Cardiac ventricle fibroblast (primary cell): ENCODE measurements around the gene CLPSL1. TPM values are rescaled to one million over a fixed set of nuclear protein-coding genes. Genes with fewer than 3 reads are reported as not detected.

Experiments used
- total RNA-seq: library from RNA; depleted of rRNA; stranded (reverse); fragments of >200 nt; gene quantifications from 2 replicates; pipeline ENCODE4 v1.2.3, GENCODE V29; 2015

The CLPSL1 gene, protein sequence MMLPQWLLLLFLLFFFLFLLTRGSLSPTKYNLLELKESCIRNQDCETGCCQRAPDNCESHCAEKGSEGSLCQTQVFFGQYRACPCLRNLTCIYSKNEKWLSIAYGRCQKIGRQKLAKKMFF
- total RNA-seq, result not detected in 2 replicates

DNA sequence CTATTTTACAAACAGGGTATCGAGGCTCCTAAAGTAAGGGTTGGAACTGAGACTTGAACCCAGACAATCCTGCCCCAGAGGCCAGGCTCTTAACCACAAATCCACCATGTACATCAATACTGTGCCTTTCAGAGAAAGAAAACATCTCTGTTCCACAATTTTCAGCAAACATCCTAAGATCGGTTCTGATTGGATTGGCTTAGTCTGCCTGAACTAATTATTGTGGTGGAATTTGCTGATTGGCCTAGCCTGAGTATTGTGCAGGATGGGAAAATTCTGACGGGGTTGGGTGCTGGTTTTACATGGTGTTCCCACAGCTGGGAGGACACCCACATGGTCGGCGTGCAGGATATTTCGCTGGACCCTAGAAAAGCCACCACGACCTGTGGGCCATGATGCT, at the start of gene CLPSL1:
Gene CLPSL1, plus strand, starts transcription at position 301 of the 400 bp plus-strand sequence. Its CDS starts 92 bp downstream, at position 393.

DNA sequence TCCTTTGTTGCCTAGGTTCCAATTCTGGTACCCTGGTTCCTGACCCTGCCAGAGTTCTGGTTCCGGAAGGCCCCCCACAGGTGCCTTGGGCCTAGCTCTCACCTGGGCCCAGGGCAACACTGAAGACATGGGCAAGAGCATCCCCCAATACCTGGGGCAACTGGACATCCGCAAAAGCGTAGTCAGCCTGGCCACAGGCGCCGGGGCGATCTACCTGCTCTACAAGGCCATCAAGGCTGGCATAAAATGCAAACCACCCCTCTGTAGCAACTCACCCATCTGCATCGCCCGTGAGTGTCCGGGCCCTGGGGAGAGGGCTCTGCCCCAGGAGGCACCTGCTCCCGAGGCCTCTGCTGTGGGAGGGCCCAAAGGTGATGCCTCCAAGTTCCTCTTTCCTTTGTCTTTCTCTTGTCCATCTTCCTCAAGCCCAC, 43.8 kb upstream of the CLPSL1 start, which contains the start of gene ARMC12:
Gene ARMC12, plus strand, starts transcription at position 51 of the 431 bp plus-strand sequence. Its CDS starts 77 bp downstream, at position 128.

DNA sequence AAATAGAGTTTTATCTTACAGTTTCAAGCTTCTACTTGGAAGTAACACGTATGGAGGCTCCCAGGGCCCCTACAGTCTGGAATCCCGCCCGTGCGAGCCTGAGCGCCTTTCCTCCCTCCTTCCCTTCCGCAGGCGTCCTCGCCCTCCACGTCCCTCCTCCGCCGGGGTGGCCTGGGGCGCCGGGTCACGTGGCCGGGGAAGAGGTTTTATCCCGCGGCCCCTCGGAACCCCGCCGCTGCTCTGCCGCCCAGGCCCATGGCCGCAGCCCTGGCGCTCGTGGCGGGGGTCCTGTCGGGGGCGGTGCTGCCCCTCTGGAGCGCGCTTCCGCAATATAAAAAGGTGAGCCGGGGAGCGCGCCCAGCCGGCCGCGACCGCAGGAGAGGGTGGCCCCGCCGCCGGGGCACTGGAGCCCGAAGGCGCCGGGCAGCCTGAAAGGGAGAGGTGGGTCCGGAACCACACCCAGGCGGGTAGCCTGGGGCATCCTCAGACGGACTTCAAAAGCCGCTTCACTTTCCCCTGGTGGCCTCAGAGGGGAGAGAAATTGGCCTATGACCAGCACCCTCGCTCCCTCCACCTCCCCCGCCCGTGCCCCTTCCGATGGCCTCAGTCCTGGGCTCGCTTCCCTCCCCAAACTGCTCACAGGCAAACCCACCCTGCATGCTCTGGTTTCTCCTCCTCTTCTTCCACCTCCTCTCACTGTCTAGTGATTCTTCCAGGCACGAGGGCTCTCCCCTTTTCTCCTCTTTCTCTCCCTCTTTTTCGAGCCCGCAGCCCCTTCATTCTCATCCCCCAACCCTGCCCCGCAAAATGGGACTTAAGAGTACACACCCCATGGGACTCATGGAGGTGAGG, 4.2 kb upstream of the CLPSL1 start, which contains the start of gene CLPSL2:
Gene CLPSL2, plus strand, starts transcription at position 235 of the 852 bp plus-strand sequence. Its CDS starts 21 bp downstream, at position 256.

DNA sequence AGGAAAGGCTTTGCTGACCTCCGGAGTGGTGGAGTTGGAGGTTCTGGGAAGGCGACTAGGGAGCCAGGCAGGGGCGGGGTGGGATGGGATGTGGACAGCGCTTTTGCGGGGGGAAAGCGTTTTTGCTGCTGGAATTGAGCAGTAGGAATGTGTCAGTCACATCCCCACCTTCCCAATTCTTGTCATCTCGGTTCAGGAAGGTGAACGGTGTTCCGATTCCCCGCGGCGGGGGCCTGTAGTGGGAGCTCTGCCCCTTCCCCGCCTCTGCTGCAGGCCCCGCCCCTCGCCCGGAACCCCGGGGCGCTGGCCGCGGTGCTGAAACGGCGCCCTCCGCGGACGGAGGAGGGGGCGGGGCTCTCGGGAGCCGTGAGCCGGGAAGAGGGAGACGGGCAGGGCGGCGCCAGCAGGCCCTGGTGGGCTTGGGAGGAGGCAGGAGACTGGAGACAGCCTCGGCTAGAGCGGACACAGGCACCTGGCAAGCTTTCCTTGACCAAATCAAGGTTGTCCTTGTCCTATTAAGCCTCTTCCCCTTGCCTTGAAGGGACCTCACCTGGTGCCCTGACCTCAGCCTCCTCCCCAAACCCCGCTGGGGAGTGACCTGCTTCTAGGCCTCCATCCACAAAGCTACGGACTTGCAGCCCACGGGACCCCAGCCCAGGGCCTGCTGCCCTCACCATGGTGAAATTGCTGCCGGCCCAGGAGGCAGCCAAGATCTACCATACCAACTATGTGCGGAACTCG, 24.3 kb downstream of the CLPSL1 start, which contains the start of gene LHFPL5:
Gene LHFPL5, plus strand, starts transcription at position 357 of the 741 bp plus-strand sequence. Its CDS starts 319 bp downstream, at position 676.

Other genes with a start within 250 kb of the CLPSL1 start
- 224 and 237 TPM in 2 replicates for gene FKBP5, start 92.1 kb upstream of the CLPSL1 start, total RNA-seq
- gene ARMC12, start 44.0 kb upstream of the CLPSL1 start, total RNA-seq, result 0.15 TPM in 1 of 2 replicates, not detected in the other
- gene CLPSL2, start 4.4 kb upstream of the CLPSL1 start, total RNA-seq, result not detected in 2 replicates
- not detected in 2 replicates for gene CLPS, start 16.3 kb downstream of the CLPSL1 start, total RNA-seq
- gene LHFPL5, start 24.3 kb downstream of the CLPSL1 start, total RNA-seq, result not detected in 2 replicates
- 22.0 and 26.3 TPM in 2 replicates for gene SRPK1, start 140.1 kb downstream of the CLPSL1 start, total RNA-seq
- 0.06 TPM in 1 of 2 replicates, not detected in the other for gene SLC26A8, start 243.6 kb downstream of the CLPSL1 start, total RNA-seq
- 32.0 and 33.9 TPM in 2 replicates for gene MAPK14, start 246.8 kb downstream of the CLPSL1 start, total RNA-seq